Heart right ventricle (tissue), 16 donors: Measurements from ENCODE around the gene TBC1D9. TPM values are rescaled to one million over a fixed set of nuclear protein-coding genes. Genes with fewer than 3 reads are reported as not detected.
"Not testable (repeated sequence)": the region's sequence is repeated elsewhere in the genome, so short reads cannot be mapped to it uniquely, and the experiment has no call there.

Experiments
- ATAC-seq, 8 donors: fragments of 200-7000 bp; cut with Tn5 transposase; one replicate each; pipeline ENCODE4 v1.9.1; 2020; ENCODE audit warnings: mild to moderate bottlenecking in 8 of 8, moderate library complexity in 8 of 8, moderate number of reproducible peaks in 1 of 8
- DNase-seq, 2 donors: peaks; one replicate each; pipeline ENCODE4 v3.0.0-alpha.2; 2020
- H3K27ac ChIP-seq, 10 donors: fragments of 200-600 bp; sonication (generic) in 2 of 10; one replicate each; pipeline versions ENCODE4 v1.5.0 to v1.8.0; 2020 to 2022; ENCODE audit warnings: mild to moderate bottlenecking in 3 of 10
- H3K27me3 ChIP-seq, 7 donors: fragments of 200-600 bp; one replicate each; pipeline ENCODE4 v1.8.0; 2021 to 2022; ENCODE audit warnings: mild to moderate bottlenecking in 2 of 7
- H3K36me3 ChIP-seq, 9 donors: fragments of 200-600 bp; sonication (generic) in 1 of 9; one replicate each; pipeline versions ENCODE4 v1.5.0 to v1.8.0; 2020 to 2022; ENCODE audit warnings: mild to moderate bottlenecking in 2 of 9
- H3K4me1 ChIP-seq, 9 donors: fragments of 200-600 bp; sonication (generic) in 1 of 9; one replicate each; pipeline versions ENCODE4 v1.5.0 to v1.8.0; 2020 to 2022; ENCODE audit warnings: mild to moderate bottlenecking in 4 of 9
- H3K4me3 ChIP-seq, 10 donors: fragments of 200-600 bp; sonication (generic) in 2 of 10; one replicate each; pipeline versions ENCODE4 v1.5.0 to v1.8.0; 2020 to 2022; ENCODE audit warnings: mild to moderate bottlenecking in 7 of 10, moderate library complexity in 2 of 10
- H3K9me3 ChIP-seq, 11 donors: fragments of 200-600 bp in 10 of 11; sonication (generic) in 2 of 11; one replicate each; pipeline versions ENCODE4 v1.5.0 to v1.8.0; 2013 to 2022; ENCODE audit warnings: mild to moderate bottlenecking in 2 of 11, control low read depth in 1 of 11, moderate library complexity in 1 of 11
- CTCF ChIP-seq, 9 donors: fragments of 200-600 bp; sonication (generic) in 2 of 9; IDR thresholded peaks; one replicate each; pipeline versions ENCODE4 v1.5.0 to v1.8.0; 2021 to 2022; ENCODE audit warnings: antibody characterized with exemption in 9 of 9, mild to moderate bottlenecking in 5 of 9, moderate library complexity in 1 of 9
- WGBS, 2 donors: extraction: QIAGEN DNeasy Blood & Tissue Kit; methylation state at CpG; one replicate each; pipeline ENCODE4 v1.1.7; 2013; ENCODE audit warnings: inconsistent platforms in 1 of 2; 5-methylcytosine and 5-hydroxymethylcytosine counted together
- intact Hi-C, 10 donors: fragments of 100-400 bp; cut with DNase I; formaldehyde crosslinking; loops; one replicate each; pipeline versions ENCODE4 v1.11.1 to v1.14.2; 2022
- polyA plus RNA-seq, 2 donors: library from polyadenylated mRNA; stranded (reverse); fragments of 200-250 nt; gene quantifications; one replicate each; pipeline ENCODE4 v1.2.3, GENCODE V29; 2013
- total RNA-seq, 10 donors: library from RNA; stranded (reverse); fragmentation: NEBNext Ultra II Directional in 3 of 10; extraction: Animal tissue kit (Norgen Biotek cat#: 25700) in 3 of 10; gene quantifications; one replicate each; pipeline versions ENCODE4 v1.2.1 to v1.2.4, GENCODE V29; 2021 to 2023
- donor health status: Arrhythmogenic right ventricular cardiomyopathy.
- donor health status: ischemic (EF 13 %, LVEDD 7.1; RV severe dilation, severe dysfunction).
- donor health status: healthy with polysubstance abuse.
- donor health status: DM: no; HTN: yes; CAD: no.
- donor health status: DM: no; HTN: no; CAD: no.
- donor health status: ischemic (EF 25% LVEDD 6.9; RV normal size, moderate dysfunction).
- donor health status: ischemic (EF 25% LVEDD 5.7; RV mildly dilated, moderate dysfunction).
- donor health status: healthy.
- donor health status: DM: yes; HTN: yes; CAD: no.
- donor health status: Ischemic cardiomyopathy.
- donor health status: ischemic (EF 35%, LVEDD 5.7; RV mildly dilated, moderate dysfunction).
- donor health status: nonischemic (EF 11% LVEDD 7.7; RV severe dilation, severe dysfunction).
- donor health status: DM: yes; HTN: yes; CAD: no.
- donor health status: PGD.
- donor health status: ischemic (EF 29% LVEDD 5.4; RV normal size, mild dysfunction).
- donor health status: nonischemic (EF 23%, LVEDD 6.1; RV moderate dilation, normal function).

The TBC1D9 gene
- total and polyA plus RNA-seq, 12 donors, result 4.4 to 20.3 (median 14.4) TPM

GRCh38 chr4:140790171-140790570 lies 34.0 kb upstream of the TBC1D9 start:
- intact Hi-C loops, result no loop called here
- Histone ChIP-seq H3K27ac (peak overlapping the region in 2 of 10 donors; percentile 8 to 88), H3K36me3 (no peaks in the 10 kb centered on the region), H3K4me1 (peaks cover 0 to 25% (median 0%) of the 10 kb centered on the region in 9 donors), H3K4me3 (no peak overlapping the region), H3K9me3 (peaks cover 0 to 12% (median 3%) of the 10 kb centered on the region in 11 donors), H3K27me3 (no peaks in the 10 kb centered on the region)
- WGBS, 2 donors, result 44 to 55% methylated on average over 4 of the region's 4 CpGs
- TF ChIP-seq CTCF (IDR thresholded peaks at IDR 0.05), result no peak
- no peak for DNase-seq
- peak; percentile 51 to 85 (median 72) for ATAC-seq

GRCh38 chr4:140789759-140790158 lies 33.6 kb upstream of the TBC1D9 start:
- Histone ChIP-seq H3K27ac (peak overlapping the region in 1 of 10 donors; percentile 88), H3K9me3 (peaks cover 0 to 12% (median 3%) of the 10 kb centered on the region in 11 donors), H3K4me3 (no peak overlapping the region), H3K36me3 (no peaks in the 10 kb centered on the region), H3K27me3 (no peaks in the 10 kb centered on the region), H3K4me1 (peaks cover 0 to 25% (median 0%) of the 10 kb centered on the region in 9 donors)
- no peak for TF ChIP-seq CTCF (IDR thresholded peaks at IDR 0.05)
- DNase-seq (no peak), ATAC-seq (peak in 6 of 8 donors; percentile 25 to 71 (median 38))
- intact Hi-C loops, result no loop called here
- 56 to 64% methylated on average over 5 of the region's 5 CpGs for WGBS, 2 donors

GRCh38 chr4:140782787-140783186 lies 26.6 kb upstream of the TBC1D9 start:
- DNase-seq, H3K27me3 ChIP-seq, H3K36me3 ChIP-seq, H3K4me3 ChIP-seq, H3K27ac ChIP-seq, H3K4me1 ChIP-seq, intact Hi-C loops, ATAC-seq: not testable (repeated sequence)
- H3K9me3 ChIP-seq, result peaks cover 0 to 13% (median 0%) of the 10 kb centered on the region in 11 donors

- no peak for TF ChIP-seq CTCF (IDR thresholded peaks at IDR 0.05)
- Histone ChIP-seq H3K9me3 (peaks cover 0 to 12% (median 0%) of the 10 kb centered on the region in 11 donors), H3K27ac (no peak overlapping the region), H3K4me3 (no peak overlapping the region), H3K4me1 (no peaks in the 10 kb centered on the region), H3K27me3 (no peaks in the 10 kb centered on the region), H3K36me3 (no peaks in the 10 kb centered on the region)
- 57 to 67% methylated on average over 3 of the region's 3 CpGs for WGBS, 2 donors
- intact Hi-C loops, result no loop called here
- DNase-seq (no peak), ATAC-seq (no peak)
Observed at GRCh38 chr4:140781596-140781995, 25.4 kb upstream of the TBC1D9 start.

GRCh38 chr4:140777894-140778293 lies 21.7 kb upstream of the TBC1D9 start:
- peaks cover 0 to 2% (median 0%) of the 10 kb centered on the region in 11 donors for H3K9me3 ChIP-seq
- intact Hi-C loops, result no loop called here
- 78 to 86% methylated on average over 2 of the region's 2 CpGs for WGBS, 2 donors
- no peak for DNase-seq
- no peak for ATAC-seq
- H3K27me3 ChIP-seq, result no peaks in the 10 kb centered on the region
- no peak for TF ChIP-seq CTCF (IDR thresholded peaks at IDR 0.05)
- H3K36me3 ChIP-seq, result no peaks in the 10 kb centered on the region
- H3K4me3 ChIP-seq, result no peak overlapping the region
- no peaks in the 10 kb centered on the region for H3K4me1 ChIP-seq
- H3K27ac ChIP-seq, result no peak overlapping the region
